HG03064 (cell line): ENCODE results near the gene FBRSL1.

ENCODE experiments used
- ATAC-seq: cut with Tn5 transposase; IDR thresholded peaks from one replicate; pipeline ENCODE4 v1.9.1; 2021; ENCODE audit warnings: low read depth; ENCODE audit not compliant: unreplicated experiment

The FBRSL1 gene

DNA sequence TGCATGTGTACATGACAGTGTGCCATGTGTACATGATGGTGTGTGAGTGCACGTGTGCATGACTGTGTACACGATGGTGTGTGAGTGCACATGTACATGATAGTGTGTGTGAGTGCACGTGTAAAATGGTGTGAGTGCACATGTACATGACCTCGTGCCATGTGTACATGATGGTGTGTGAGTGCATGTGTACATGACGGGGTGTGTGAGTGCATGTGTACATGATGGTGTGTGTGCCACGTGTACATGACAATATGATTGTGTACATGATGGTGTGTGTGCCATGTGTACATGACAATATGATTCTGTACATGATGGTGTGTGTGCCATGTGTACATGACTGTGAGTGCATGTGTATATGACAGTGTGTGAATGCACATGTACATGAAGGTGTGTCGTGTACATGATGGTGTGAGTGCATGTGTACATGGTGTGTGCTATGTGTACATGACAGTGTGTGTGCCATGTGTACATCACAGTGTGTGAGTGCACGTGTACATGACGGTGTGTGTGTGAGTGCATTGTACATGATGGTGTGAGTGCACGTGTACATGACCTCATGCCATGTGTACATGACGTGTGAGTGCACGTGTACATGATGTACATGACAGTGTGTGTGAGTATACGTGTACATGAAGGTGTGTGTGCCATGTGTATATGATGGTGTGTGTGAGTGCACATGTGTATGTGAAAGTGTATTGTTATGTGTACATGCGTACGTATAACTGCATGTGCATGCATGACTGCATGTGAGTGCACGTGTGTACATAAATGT is 46.3 kb downstream of the FBRSL1 start:
- no peak for ATAC-seq

- no peak for ATAC-seq
Measured at GRCh38 chr12:132537049-132537448, 47.1 kb downstream of the FBRSL1 start.

DNA sequence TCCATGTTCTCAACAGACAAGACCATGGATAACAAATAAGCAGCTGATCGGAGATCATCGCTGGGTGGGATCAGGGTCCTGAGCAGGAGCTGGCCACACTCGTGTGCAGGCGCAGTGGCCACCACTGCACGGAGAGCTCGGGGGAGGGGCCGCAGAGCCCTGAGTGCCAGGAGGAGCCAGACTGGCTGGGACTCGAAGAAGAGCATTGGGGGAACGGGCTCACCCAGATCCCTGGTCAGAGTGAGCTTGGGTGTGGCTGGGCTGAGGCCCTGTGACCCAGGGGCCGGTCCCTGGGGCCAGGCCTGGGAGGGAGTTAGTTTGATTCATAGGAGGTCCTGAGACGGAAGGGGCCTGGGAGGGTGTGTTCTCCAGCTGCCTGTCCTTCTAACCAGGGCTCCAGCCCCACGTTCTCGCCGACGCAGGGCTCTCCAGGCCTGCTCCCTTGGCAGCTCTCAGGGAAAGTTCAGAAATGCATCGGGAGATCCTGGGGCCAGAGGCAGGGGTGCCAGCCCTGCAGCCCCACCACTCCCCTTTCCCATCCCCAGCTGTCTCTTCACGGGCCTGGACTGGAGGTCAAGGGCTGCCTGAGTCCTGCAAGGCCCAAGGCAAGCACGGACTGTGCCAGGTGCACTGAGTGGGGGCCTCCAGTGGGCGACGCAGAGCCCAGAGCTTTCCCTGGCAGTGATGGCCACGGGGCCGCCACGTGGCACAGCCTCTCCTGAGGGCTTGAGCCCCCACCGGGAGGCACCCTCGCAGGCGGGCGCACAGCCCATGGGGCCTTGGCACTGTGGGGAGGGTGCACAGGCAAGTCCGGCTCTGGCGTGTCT is 48.1 kb downstream of the FBRSL1 start:
- ATAC-seq = no peak

DNA sequence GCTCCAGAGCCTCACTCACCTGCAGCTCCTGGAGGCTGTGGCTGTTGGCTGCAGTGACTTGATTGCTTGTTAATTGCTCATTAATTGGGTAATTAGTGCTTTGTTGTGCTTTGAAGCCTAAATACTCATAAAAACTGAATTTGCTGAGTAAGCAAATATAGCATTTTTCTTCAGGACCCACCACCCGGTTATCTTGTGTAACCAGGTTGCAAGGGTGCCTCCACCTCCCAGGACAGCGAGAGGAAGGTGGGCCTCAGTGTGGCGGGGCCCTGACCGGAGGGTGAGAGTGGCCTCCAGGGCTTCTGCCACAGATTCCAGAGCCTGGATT is 48.7 kb downstream of the FBRSL1 start:
- no peak for ATAC-seq

- ATAC-seq = no peak
Measured at GRCh38 chr12:132539016-132539773, 49.2 kb downstream of the FBRSL1 start.

- no peak for ATAC-seq
Measured at GRCh38 chr12:132540436-132540835, 50.5 kb downstream of the FBRSL1 start.

DNA sequence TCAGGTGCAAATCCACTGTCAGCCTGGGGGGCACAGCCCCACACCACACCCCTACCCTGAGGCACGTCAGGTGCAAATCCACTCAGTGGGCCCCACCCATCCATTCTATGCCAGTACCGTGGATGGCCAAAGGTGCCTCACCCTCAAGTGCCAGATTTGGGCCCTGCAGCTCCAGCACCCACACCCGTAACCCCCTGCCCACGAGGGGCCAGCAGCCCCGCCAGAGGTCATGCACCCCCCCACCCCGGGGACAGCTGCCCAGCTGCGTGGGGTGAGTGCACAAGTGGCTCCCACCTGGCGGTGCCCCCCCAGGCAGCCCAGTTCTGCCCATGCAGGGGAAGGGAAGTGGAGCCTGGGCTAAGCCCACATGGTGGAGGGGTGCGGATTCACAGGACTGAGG is 51.2 kb downstream of the FBRSL1 start:
- no peak for ATAC-seq

GRCh38 chr12:132541996-132542395 is 52.0 kb downstream of the FBRSL1 start:
- ATAC-seq = no peak

DNA sequence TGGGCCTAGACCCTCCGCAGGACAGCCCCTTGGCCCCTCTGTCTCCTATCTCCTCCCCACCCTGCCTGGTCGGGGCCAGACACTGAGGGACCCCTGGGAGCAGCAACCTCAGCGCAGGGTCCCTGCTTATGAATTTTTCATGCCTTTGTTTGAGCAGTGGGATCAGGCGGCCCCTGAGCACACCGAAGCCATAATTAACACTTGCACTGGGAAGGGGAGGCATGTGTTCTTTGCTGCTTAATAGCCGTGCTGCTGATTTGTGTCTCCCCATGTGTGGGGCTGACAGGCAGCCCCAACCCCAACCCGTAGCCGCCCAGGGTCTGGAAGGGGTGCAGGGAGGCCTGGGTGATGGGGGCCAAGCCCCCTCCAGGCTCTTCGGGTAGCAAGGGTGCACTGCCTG is 52.7 kb downstream of the FBRSL1 start:
- ATAC-seq = no peak

- ATAC-seq = no peak
Measured at GRCh38 chr12:132543298-132544079, 53.5 kb downstream of the FBRSL1 start.

DNA sequence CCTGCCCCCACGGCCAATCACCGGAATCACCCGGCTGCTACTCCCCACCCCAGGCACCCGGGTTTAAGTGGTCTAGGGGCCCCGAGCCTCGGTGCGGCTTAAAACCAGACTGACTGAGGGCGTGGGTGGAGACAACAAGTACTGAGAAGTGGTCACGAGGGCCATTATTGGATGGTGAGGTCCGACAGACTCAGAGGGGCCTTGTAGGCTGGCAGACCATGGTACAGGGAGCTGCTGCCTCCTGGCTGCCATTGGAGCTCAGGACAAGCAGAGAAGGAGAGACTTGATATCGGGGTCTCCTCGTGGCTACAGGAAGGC is 54.1 kb downstream of the FBRSL1 start:
- ATAC-seq = no peak

DNA sequence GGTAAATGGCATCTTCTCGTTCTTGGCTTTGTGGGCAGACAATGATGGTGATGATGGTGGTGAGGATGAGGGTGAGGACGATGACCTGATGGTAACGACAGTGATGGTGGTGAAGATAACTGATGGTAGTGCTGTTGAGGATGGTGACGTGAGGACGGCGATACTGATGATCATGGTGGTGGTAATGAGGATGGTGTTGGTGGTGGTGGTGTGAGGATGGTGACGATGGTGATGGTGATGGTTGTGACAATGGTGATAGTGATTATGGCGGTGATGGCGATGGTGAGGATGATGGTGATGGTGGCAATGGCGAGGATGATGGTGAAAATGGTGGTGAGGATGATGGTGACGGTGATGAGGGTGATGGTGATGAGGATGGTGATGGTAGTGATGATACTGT is 54.5 kb downstream of the FBRSL1 start:
- ATAC-seq = no peak

DNA sequence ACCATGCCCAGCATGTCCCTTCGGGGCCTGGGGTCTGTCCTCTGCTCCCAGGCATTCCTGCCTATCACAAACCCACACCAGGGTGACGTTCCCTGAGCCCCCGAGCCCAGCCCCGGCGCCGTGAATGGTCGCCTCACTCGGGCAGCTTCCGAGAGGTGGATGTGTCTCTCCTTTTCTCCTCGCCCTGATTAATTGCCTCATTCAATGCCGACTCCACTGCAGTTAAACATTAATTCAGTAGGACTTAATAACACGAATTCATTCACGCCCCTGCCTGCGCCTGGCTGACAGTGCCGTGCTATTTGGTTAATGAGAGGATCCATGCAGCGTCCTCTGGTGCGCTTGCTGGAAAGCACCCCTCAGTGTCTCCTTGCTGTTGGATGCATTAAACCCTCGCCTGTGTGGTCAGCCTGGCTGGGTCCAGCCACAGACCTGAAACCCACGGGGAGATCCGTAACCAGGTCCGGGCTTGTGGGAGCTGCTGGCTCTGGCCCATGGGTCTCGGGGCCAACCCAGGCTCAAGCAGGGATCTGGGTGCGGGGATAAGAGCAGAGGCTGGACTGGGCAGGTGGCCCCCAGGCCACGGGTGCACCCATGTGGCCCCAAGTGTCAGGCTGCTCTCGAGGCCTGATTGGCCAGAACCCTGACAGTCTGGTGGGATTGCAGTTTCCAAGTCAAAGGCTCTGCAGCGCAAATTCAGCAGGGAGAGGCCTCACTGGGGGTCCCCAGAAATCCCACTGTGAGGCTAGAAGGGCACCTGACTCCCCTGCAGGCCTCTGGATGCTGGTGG is 55.4 kb downstream of the FBRSL1 start:
- ATAC-seq = no peak

DNA sequence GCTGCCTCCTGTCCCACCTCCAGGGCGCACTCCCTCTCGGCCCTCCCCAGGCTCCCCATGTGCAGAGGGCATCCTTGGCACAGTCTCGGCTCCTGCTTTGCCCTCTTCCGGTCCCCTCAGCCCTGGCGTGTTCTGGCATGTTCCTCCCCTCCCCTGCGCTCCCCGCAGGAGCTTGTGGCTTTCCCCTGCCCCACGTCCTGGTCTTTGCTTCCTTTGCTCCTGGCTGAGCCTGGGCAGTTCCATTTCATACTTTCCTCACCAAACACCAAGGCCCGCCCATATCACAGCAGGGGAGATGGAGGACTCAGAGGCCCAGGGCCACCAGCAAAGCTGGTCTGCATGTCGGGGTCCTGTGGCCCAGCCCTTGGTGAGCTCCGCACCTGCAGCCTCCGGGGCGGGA is 56.0 kb downstream of the FBRSL1 start:
- no peak for ATAC-seq

GRCh38 chr12:132546647-132547046 is 56.7 kb downstream of the FBRSL1 start:
- ATAC-seq = no peak

GRCh38 chr12:132547205-132547740 is 57.3 kb downstream of the FBRSL1 start:
- no peak for ATAC-seq

DNA sequence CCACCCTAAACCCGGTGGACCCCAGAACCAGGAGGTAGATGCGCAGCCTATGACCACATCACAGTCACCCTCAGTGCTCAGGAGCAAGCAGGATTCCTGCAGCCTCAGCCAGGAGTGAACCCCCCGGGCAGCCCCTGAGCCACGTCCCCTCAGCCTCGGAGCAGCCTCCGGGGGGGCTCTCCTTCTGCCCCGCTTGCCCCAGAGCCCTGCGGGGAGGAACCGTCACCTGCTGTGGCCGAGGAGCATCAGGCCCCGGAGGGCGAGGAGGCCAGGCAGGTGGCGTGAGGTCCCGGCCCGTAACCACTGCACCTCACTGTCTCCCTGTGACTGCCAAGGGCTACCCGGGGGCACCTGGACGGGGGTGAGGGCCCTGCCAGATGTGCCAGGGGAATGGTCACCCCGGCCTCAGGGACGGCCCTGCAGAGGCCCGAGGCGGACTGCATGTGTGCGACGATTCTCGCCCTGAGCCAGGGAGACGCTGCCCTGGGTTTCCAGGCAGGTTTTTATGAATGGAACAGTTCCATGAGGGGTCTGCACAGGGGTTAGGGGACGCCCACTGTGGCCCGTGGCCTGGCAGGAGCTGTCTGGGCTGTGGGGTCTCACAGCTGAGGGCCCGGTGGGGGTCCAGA is 58.6 kb downstream of the FBRSL1 start:
- no peak for ATAC-seq

GRCh38 chr12:132549059-132549458 is 59.1 kb downstream of the FBRSL1 start:
- no peak for ATAC-seq
